Kasumi-1 (cell line): ENCODE data around the gene ULK2.

ENCODE experiments used
- DNase-seq, 2 experiments: peaks; one replicate each; lab custom pipeline; 2025; lab: John Stamatoyannopoulos, UW

The ULK2 gene

GRCh38 chr17:19726631-19727376, 140.9 kb downstream of the ULK2 start:
- DNase-seq = no peak

- DNase-seq = no peak
Measured at GRCh38 chr17:19725486-19725885, 142.2 kb downstream of the ULK2 start.

- DNase-seq = no peak
Measured at GRCh38 chr17:19724501-19725420, 143.0 kb downstream of the ULK2 start.

- no peak for DNase-seq
Measured at GRCh38 chr17:19723964-19724363, 143.8 kb downstream of the ULK2 start.
